HepG2 (cell line): Measurements from ENCODE around the gene MARCHF9. TPM values are rescaled to one million over a fixed set of nuclear protein-coding genes. Genes with fewer than 3 reads are reported as not detected.

ENCODE experiments used
- ARNT ChIP-seq: fragments of 450-650 bp; IDR thresholded peaks from 2 replicates; pipeline ENCODE4 v1.6.1; 2017
- BORCS8-MEF2B ChIP-seq: sonication (generic); formaldehyde crosslinking; IDR thresholded peaks from 2 replicates; pipeline ENCODE4 v1.8.0; 2022; ENCODE audit warnings: mild to moderate bottlenecking, missing genetic modification reagents
- ETS1 ChIP-seq: sonication (generic); formaldehyde crosslinking; IDR thresholded peaks from 2 replicates; pipeline ENCODE4 v1.4.0; 2020; ENCODE audit warnings: missing genetic modification reagents
- GABPA ChIP-seq, 2 experiments: IDR thresholded peaks; 2 replicates each; pipeline ENCODE4 v1.6.1; 2011 to 2016; ENCODE audit warnings: low read depth in 2 of 2, low read length in 1 of 2, missing biosample characterization in 1 of 2, missing genetic modification characterization in 1 of 2
- KLF12 ChIP-seq: sonication (generic); formaldehyde crosslinking; IDR thresholded peaks from 2 replicates; pipeline ENCODE4 v1.4.0; 2020; ENCODE audit warnings: missing genetic modification reagents, borderline replicate concordance
- PCBP1 ChIP-seq: fragments of 200-400 bp; formaldehyde crosslinking; IDR thresholded peaks from 2 replicates; pipeline ENCODE4 v1.6.1; 2017; ENCODE audit warnings: mild to moderate bottlenecking, low read depth, low read length, borderline replicate concordance
- RNF2 ChIP-seq: fragments of 450-650 bp; conservative IDR thresholded peaks from 2 replicates; pipeline ENCODE4 v1.6.1; 2016; ENCODE audit warnings: low read depth
- TCF12 ChIP-seq, 2 experiments: fragments of 450-650 bp in 1 of 2; sonication (generic) in 1 of 2; formaldehyde crosslinking in 1 of 2; IDR thresholded peaks; 2 replicates each; pipeline versions ENCODE4 v1.6.1 to v1.8.0; 2017 to 2022; ENCODE audit warnings: antibody characterized with exemption in 1 of 2, mild to moderate bottlenecking in 1 of 2, missing genetic modification reagents in 1 of 2, moderate library complexity in 1 of 2
- ZBTB3 ChIP-seq: sonication (generic); formaldehyde crosslinking; IDR thresholded peaks from 2 replicates; pipeline ENCODE4 v1.4.0; 2020; ENCODE audit warnings: low read depth, mild to moderate bottlenecking, moderate library complexity, missing genetic modification reagents, borderline replicate concordance
- ZNF446 ChIP-seq: sonication (generic); formaldehyde crosslinking; IDR thresholded peaks from 2 replicates; pipeline ENCODE4 v1.5.0; 2020; ENCODE audit warnings: mild to moderate bottlenecking, missing genetic modification reagents
- ZNF569 ChIP-seq: sonication (generic); formaldehyde crosslinking; IDR thresholded peaks from 2 replicates; pipeline ENCODE4 v1.5.0; 2020; ENCODE audit warnings: mild to moderate bottlenecking, missing genetic modification reagents, moderate library complexity, borderline replicate concordance
- ZNF644 ChIP-seq: IDR thresholded peaks from 2 replicates; pipeline ENCODE4 v1.6.1; 2016; ENCODE audit warnings: low read depth
- ZNF792 ChIP-seq: IDR thresholded peaks from 2 replicates; pipeline ENCODE4 v1.6.1; 2016
- ZNF816 ChIP-seq: sonication (generic); formaldehyde crosslinking; IDR thresholded peaks from 2 replicates; pipeline ENCODE4 v1.8.0; 2022; ENCODE audit warnings: missing genetic modification reagents, mild to moderate bottlenecking, borderline replicate concordance
- ZNF83 ChIP-seq: sonication (generic); formaldehyde crosslinking; IDR thresholded peaks from 2 replicates; pipeline ENCODE4 v1.4.0; 2020; ENCODE audit warnings: missing genetic modification reagents, mild to moderate bottlenecking, borderline replicate concordance
- polyA plus RNA-seq, 8 experiments: library from polyadenylated mRNA; depleted of rRNA in 3 of 8; stranded (reverse) in 7 of 8; unstranded in 1 of 8; fragments of >200 nt; fragmentation: Illumina TruSeq in 4 of 8; extraction: Trizol in 4 of 8; gene quantifications; 2 replicates each; pipeline versions ENCODE4 v1.2.1 to v1.2.3, GENCODE V29; 2011 to 2016; ENCODE audit warnings: low read depth in 4 of 8, missing spikeins in 1 of 8, mixed read lengths in 1 of 8; ENCODE audit not compliant: insufficient read depth in 1 of 8
- total RNA-seq, 5 experiments: library from RNA; depleted of rRNA; stranded (reverse); fragments of >200 nt; fragmentation: Illumina TruSeq; extraction: Trizol; gene quantifications; 2 replicates each; pipeline ENCODE4 v1.2.3, GENCODE V29; 2016; ENCODE audit warnings: low read depth in 1 of 5
- TF ChIP-seq, protein P1 (sequence below): IDR thresholded peaks from 2 replicates; pipeline ENCODE4 v1.6.1; 2016; ENCODE audit warnings: mild to moderate bottlenecking, missing biosample characterization, missing genetic modification reagents
- TF ChIP-seq, protein P2 (sequence below): sonication (generic); formaldehyde crosslinking; IDR thresholded peaks from 2 replicates; pipeline ENCODE4 v1.4.0; 2020; ENCODE audit warnings: missing genetic modification reagents
- TF ChIP-seq, protein P3 (sequence below): sonication (generic); formaldehyde crosslinking; IDR thresholded peaks from 2 replicates; pipeline ENCODE4 v1.4.0; 2020; ENCODE audit warnings: missing genetic modification reagents, borderline replicate concordance
- TF ChIP-seq, protein P4 (sequence below): sonication (generic); formaldehyde crosslinking; IDR thresholded peaks from 2 replicates; pipeline ENCODE4 v1.4.0; 2020; ENCODE audit warnings: missing genetic modification reagents

The MARCHF9 gene
- total and polyA plus RNA-seq, 2 of the 13 experiments (the other 11 are each of a cell fraction or from before 2014, with no cell fraction given) = 5.7 to 9.6 TPM

DNA sequence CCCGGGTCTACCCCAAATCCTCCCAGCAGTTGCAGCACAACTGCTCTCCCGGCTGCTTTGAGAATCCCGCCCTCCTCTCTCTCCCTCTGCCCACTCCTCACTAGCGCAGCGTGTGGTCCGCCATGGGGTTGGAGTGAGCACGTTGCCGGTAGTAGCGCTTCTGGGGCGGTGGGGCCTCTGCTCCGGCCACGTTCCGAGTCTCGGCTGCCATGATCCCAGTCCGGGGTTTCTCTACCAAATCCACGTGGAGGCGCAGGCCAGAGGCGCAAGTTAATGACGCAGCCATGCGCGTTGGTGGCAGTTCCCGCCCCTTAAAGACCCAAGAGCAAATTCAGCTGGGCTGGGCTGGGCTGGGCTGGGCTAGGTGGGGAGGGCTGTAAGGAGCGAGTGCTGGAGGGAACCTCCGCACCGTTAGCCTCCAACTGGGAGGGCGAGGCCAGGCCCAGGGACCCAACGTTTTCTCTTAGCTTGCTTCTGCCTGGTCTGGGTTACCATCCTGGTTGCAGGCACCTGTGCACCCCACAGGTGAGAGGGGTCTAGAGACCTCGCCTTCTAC is 17.0 kb downstream of the MARCHF9 start, which contains the start of gene METTL1 (continued):
- TF ChIP-seq RNF2 = 0 out of 2 replicates have a peak, but pooled peaks have one; percentile 62
- TF ChIP-seq, protein P1, sequence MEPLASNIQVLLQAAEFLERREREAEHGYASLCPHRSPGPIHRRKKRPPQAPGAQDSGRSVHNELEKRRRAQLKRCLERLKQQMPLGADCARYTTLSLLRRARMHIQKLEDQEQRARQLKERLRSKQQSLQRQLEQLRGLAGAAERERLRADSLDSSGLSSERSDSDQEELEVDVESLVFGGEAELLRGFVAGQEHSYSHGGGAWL (CRISPR knock-in tag) = peak; percentile 99
- no peak for TF ChIP-seq ARNT
- TF ChIP-seq ZNF569 (CRISPR knock-in tag) = peak; percentile 92; the same call in 1 of the 2 replicates
- TF ChIP-seq KLF12 (CRISPR knock-in tag) = 0 out of 2 replicates have a peak, but pooled peaks have one; percentile 18
- peak; percentile 91 for TF ChIP-seq ZBTB3
- no peak for TF ChIP-seq TCF12 (IDR thresholded peaks at IDR 0.05)
- TF ChIP-seq TCF12 (CRISPR knock-in tag; IDR thresholded peaks at IDR 0.05) = no peak; the same call in 1 of the 2 replicates
- 0 out of 2 replicates have a peak, but pooled peaks have one; percentile 12 for TF ChIP-seq PCBP1
- TF ChIP-seq BORCS8-MEF2B (CRISPR knock-in tag) = peak; percentile 96
- TF ChIP-seq ZNF792 (CRISPR knock-in tag) = peak; percentile 60; the same call in 1 of the 2 replicates
- no peak; the same call in 1 of the 2 replicates for TF ChIP-seq ZNF816
- no peak for TF ChIP-seq GABPA (IDR thresholded peaks at IDR 0.05; ENCODE audit: low read depth, low read length)
- peak; percentile 67 for TF ChIP-seq GABPA (CRISPR knock-in tag; IDR thresholded peaks at IDR 0.05; ENCODE audit: low read depth)
- TF ChIP-seq, protein P2, sequence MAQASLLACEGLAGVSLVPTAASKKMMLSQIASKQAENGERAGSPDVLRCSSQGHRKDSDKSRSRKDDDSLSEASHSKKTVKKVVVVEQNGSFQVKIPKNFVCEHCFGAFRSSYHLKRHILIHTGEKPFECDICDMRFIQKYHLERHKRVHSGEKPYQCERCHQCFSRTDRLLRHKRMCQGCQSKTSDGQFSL (CRISPR knock-in tag) = no peak
- 0 out of 2 replicates have a peak, but pooled peaks have one; percentile 79 for TF ChIP-seq ETS1 (CRISPR knock-in tag)
- TF ChIP-seq ZNF446 (CRISPR knock-in tag) = peak; percentile 46
- TF ChIP-seq, protein P3, sequence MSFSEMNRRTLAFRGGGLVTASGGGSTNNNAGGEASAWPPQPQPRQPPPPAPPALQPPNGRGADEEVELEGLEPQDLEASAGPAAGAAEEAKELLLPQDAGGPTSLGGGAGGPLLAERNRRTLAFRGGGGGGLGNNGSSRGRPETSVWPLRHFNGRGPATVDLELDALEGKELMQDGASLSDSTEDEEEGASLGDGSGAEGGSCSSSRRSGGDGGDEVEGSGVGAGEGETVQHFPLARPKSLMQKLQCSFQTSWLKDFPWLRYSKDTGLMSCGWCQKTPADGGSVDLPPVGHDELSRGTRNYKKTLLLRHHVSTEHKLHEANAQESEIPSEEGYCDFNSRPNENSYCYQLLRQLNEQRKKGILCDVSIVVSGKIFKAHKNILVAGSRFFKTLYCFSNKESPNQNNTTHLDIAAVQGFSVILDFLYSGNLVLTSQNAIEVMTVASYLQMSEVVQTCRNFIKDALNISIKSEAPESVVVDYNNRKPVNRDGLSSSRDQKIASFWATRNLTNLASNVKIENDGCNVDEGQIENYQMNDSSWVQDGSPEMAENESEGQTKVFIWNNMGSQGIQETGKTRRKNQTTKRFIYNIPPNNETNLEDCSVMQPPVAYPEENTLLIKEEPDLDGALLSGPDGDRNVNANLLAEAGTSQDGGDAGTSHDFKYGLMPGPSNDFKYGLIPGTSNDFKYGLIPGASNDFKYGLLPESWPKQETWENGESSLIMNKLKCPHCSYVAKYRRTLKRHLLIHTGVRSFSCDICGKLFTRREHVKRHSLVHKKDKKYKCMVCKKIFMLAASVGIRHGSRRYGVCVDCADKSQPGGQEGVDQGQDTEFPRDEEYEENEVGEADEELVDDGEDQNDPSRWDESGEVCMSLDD (CRISPR knock-in tag) = no peak
- TF ChIP-seq ZNF644 (CRISPR knock-in tag) = 0 out of 2 replicates have a peak, but pooled peaks have one; percentile 33
- TF ChIP-seq, protein P4, sequence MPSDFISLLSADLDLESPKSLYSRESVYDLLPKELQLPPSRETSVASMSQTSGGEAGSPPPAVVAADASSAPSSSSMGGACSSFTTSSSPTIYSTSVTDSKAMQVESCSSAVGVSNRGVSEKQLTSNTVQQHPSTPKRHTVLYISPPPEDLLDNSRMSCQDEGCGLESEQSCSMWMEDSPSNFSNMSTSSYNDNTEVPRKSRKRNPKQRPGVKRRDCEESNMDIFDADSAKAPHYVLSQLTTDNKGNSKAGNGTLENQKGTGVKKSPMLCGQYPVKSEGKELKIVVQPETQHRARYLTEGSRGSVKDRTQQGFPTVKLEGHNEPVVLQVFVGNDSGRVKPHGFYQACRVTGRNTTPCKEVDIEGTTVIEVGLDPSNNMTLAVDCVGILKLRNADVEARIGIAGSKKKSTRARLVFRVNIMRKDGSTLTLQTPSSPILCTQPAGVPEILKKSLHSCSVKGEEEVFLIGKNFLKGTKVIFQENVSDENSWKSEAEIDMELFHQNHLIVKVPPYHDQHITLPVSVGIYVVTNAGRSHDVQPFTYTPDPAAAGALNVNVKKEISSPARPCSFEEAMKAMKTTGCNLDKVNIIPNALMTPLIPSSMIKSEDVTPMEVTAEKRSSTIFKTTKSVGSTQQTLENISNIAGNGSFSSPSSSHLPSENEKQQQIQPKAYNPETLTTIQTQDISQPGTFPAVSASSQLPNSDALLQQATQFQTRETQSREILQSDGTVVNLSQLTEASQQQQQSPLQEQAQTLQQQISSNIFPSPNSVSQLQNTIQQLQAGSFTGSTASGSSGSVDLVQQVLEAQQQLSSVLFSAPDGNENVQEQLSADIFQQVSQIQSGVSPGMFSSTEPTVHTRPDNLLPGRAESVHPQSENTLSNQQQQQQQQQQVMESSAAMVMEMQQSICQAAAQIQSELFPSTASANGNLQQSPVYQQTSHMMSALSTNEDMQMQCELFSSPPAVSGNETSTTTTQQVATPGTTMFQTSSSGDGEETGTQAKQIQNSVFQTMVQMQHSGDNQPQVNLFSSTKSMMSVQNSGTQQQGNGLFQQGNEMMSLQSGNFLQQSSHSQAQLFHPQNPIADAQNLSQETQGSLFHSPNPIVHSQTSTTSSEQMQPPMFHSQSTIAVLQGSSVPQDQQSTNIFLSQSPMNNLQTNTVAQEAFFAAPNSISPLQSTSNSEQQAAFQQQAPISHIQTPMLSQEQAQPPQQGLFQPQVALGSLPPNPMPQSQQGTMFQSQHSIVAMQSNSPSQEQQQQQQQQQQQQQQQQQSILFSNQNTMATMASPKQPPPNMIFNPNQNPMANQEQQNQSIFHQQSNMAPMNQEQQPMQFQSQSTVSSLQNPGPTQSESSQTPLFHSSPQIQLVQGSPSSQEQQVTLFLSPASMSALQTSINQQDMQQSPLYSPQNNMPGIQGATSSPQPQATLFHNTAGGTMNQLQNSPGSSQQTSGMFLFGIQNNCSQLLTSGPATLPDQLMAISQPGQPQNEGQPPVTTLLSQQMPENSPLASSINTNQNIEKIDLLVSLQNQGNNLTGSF (CRISPR knock-in tag) = no peak; the same call in 1 of the 2 replicates
- 0 out of 2 replicates have a peak, but pooled peaks have one; percentile 29 for TF ChIP-seq ZNF83 (CRISPR knock-in tag)
